ENCODE data around the gene KIRREL3. TPM values are rescaled to one million over a fixed set of nuclear protein-coding genes. Genes with fewer than 3 reads are reported as not detected.

The KIRREL3 gene
- total and polyA plus RNA-seq, 2 of the 8 experiments (the other 6 are each of a cell fraction or from before 2014, with no cell fraction given), result 0.29 to 0.32 TPM

DNA sequence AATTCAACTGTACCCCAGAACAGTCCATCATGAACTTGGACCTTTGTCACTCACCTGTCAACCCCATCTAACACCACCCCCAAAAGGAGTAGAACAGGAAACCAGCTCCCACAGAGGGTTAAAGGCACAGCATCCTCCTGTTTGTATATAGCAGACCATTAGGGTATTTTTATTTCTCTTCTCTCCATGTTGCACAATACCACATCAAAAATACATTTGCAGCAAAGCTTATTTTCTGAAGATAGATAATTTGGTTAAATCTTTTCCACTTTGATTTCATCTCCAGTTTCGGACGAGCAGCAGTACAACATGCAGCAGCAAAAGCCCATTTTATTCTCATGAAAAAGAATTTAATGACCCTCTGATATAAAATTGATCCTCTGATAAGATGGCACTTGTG lies 103.1 kb downstream of the KIRREL3 start:
- no peak overlapping the region for H2BK15ac ChIP-seq (ENCODE audit: low read length)
- no peak overlapping the region for H2BK5ac ChIP-seq (ENCODE audit: low read depth, low read length)
- no peak overlapping the region for H3K4me3 ChIP-seq (ENCODE audit: extremely low read depth in 1 of 4, insufficient read depth in 2 of 4, low read depth in 3 of 4, low read length in 4 of 4)
- no peaks in the 10 kb centered on the region for H3K79me2 ChIP-seq (ENCODE audit: control insufficient read depth in 1 of 2, insufficient read depth in 2 of 2, low read length in 2 of 2)
- FAIRE-seq (no peak), DNase-seq (ENCODE audit: low read depth in 1 of 2, low spot score in 2 of 2) (no peak)
- H3K4me2 ChIP-seq (ENCODE audit: insufficient read depth in 1 of 2, low read depth in 2 of 2, low read length in 2 of 2), result no peak overlapping the region
- H3K9me3 ChIP-seq (ENCODE audit: insufficient read depth in 2 of 2, low read depth in 1 of 2, low read length in 1 of 2), result peaks cover 0 to 6% of the 10 kb centered on the region in 2 experiments; a peak in 1 of 4 replicates
- H3K23me2 ChIP-seq (ENCODE audit: low read depth, low read length), result no peaks in the 10 kb centered on the region
- H3K27ac ChIP-seq (ENCODE audit: low read depth, low read length), result no peak overlapping the region
- ChIA-PET POLR2A (ENCODE audit: partially characterized antibody) (no interaction called here), CTCF (ENCODE audit: partially characterized antibody) (interaction anchor here (0.8 kb wide), 1 partner anchor 72 kb away, joined by 3 read pairs; no protein-coding TSS in a partner anchor)
- no peaks in the 10 kb centered on the region for H3K79me1 ChIP-seq (ENCODE audit: low read depth, low read length)
- no peak overlapping the region for H3K56ac ChIP-seq (replicated peaks; ENCODE audit: insufficient read length, low read depth, low read length)
- H3K9ac ChIP-seq (replicated peaks in 1 of 4; ENCODE audit: extremely low read depth in 1 of 4, low read depth in 3 of 4, low read length in 3 of 4), result no peak overlapping the region
- no peak overlapping the region for H4K91ac ChIP-seq (replicated peaks; ENCODE audit: insufficient read length, low read length)
- H2BK20ac ChIP-seq (ENCODE audit: low read length), result no peak overlapping the region
- no peak overlapping the region for H2AK5ac ChIP-seq (ENCODE audit: low read depth, low read length)
- no peak overlapping the region for H3K14ac ChIP-seq (ENCODE audit: insufficient read length)
- no peaks in the 10 kb centered on the region for H4K20me1 ChIP-seq (replicated peaks in 1 of 2; ENCODE audit: control insufficient read depth in 1 of 2, insufficient read depth in 2 of 2, low read length in 2 of 2)
- H2AFZ ChIP-seq (ENCODE audit: low read length), result no peak overlapping the region
- no peak overlapping the region for H4K8ac ChIP-seq (ENCODE audit: extremely low read depth, insufficient read depth, low read length)
- no peak overlapping the region for H2BK120ac ChIP-seq (replicated peaks; ENCODE audit: low read depth, low read length)
- no peak overlapping the region for H3K18ac ChIP-seq (ENCODE audit: extremely low read depth, low read length)
- H3K27me3 ChIP-seq (replicated peaks in 1 of 4; ENCODE audit: control insufficient read depth in 3 of 4, extremely low read depth in 1 of 4, insufficient read depth in 3 of 4, low read length in 3 of 4), result no peaks in the 10 kb centered on the region
- H3K4ac ChIP-seq (replicated peaks; ENCODE audit: insufficient read length, low read depth, low read length), result no peak overlapping the region
- no peak overlapping the region for H3K23ac ChIP-seq (ENCODE audit: insufficient read length)
- H3K4me1 ChIP-seq (replicated peaks in 1 of 4; ENCODE audit: control insufficient read depth in 3 of 4, insufficient read depth in 4 of 4, low read length in 3 of 4), result peaks cover 2 to 18% (median 12%) of the 10 kb centered on the region in 4 experiments; a peak in 6 of 7 replicates
- WGBS, 2 experiments (ENCODE audit: extremely low coverage in 1 of 2, insufficient coverage in 1 of 2, insufficient read length in 1 of 2, insufficient replicate concordance in 2 of 2, low coverage in 1 of 2, low lambda C conversion rate in 2 of 2, missing lambda C conversion rate in 1 of 2), result 67% methylated on average over 2 of the region's 2 CpGs; no CpG with 5 or more reads in 1 of the 2 experiments
- no peak overlapping the region for H2BK12ac ChIP-seq (ENCODE audit: low read depth, low read length)
- H4K5ac ChIP-seq (ENCODE audit: insufficient read length, low read depth, low read length), result no peak overlapping the region
- no peaks in the 10 kb centered on the region for H3K36me3 ChIP-seq (ENCODE audit: control insufficient read depth in 2 of 4, insufficient read depth in 4 of 4, low read length in 3 of 4)
- no peak for TF ChIP-seq TAF7 (optimal IDR thresholded peaks at IDR 0.05; ENCODE audit: borderline replicate concordance, low read depth, low read length)
- no peak for TF ChIP-seq GABPA (IDR thresholded peaks at IDR 0.05; ENCODE audit: borderline replicate concordance, insufficient read depth, low read length)
- no peak for TF ChIP-seq SRF (IDR thresholded peaks at IDR 0.05; ENCODE audit: low read depth, low read length)
- no peak for TF ChIP-seq CTCF (IDR thresholded peaks at IDR 0.05; ENCODE audit: control extremely low read depth in 1 of 3, insufficient read depth in 1 of 3, low read depth in 1 of 3, low read length in 3 of 3)
- TF ChIP-seq SP4 (IDR thresholded peaks at IDR 0.05; ENCODE audit: low read length), result no peak
- TF ChIP-seq CBX8 (IDR thresholded peaks at IDR 0.05; ENCODE audit: borderline replicate concordance, low read depth, low read length), result no peak
- no peak for TF ChIP-seq JUN (IDR thresholded peaks at IDR 0.05; ENCODE audit: low read depth, low read length)
- TF ChIP-seq POU5F1 (IDR thresholded peaks at IDR 0.05; ENCODE audit: low read depth, low read length), result no peak
- no peak for TF ChIP-seq CREB1 (IDR thresholded peaks at IDR 0.05)
- TF ChIP-seq SUZ12 (IDR thresholded peaks at IDR 0.05; ENCODE audit: low read length), result no peak
- no peak for TF ChIP-seq BRCA1 (IDR thresholded peaks at IDR 0.05; ENCODE audit: low read depth, low read length)

All from H1 (cell line).